AG08396 (cell line): ENCODE data around the gene PLEKHF1.
"Not testable (repeated sequence)": the region's sequence is repeated elsewhere in the genome, so short reads cannot be mapped to it uniquely, and the experiment has no call there.

Experiments used
- DNase-seq: peaks from one replicate; pipeline ENCODE4 v3.0.0; 2012; ENCODE audit warnings: low spot score, mixed read lengths

PLEKHF1 gene, protein sequence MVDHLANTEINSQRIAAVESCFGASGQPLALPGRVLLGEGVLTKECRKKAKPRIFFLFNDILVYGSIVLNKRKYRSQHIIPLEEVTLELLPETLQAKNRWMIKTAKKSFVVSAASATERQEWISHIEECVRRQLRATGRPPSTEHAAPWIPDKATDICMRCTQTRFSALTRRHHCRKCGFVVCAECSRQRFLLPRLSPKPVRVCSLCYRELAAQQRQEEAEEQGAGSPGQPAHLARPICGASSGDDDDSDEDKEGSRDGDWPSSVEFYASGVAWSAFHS

DNA sequence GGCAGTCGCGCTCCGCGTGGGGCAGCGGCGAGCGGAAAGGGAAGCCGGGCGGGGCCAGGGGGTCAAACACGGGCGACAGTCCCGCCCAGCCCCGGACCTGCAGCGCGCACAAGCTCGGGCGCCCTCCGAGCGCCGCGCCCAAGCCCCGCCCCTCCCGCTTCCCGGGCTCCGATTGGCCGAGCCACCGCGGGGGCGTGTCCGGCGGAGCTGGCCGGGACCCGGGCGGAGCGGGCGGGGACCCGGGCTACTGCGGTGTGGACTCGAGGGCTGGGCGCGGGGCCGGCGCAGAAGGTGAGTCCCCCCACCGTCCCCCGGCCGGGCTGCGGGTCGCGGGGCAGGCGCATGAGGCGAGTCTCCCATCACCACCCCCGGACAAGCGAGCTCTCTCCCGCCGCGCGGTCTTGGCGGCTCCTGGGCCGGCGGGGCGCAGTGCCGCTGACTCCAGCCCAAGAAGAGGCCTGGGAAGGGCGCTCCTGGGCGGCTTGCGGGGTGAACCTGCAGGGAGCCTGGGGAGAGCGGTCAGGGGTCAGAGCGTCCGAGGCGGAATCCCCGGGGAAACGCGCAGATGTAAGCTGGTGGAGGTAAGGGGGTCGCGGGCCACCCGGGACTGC is at the start of gene PLEKHF1:
PLEKHF1 (plus strand) TSS at position 247 of the 611 bp plus-strand sequence. CDS start 8,379 bp downstream, outside the sequence.
- peak; percentile 95 for DNase-seq

DNA sequence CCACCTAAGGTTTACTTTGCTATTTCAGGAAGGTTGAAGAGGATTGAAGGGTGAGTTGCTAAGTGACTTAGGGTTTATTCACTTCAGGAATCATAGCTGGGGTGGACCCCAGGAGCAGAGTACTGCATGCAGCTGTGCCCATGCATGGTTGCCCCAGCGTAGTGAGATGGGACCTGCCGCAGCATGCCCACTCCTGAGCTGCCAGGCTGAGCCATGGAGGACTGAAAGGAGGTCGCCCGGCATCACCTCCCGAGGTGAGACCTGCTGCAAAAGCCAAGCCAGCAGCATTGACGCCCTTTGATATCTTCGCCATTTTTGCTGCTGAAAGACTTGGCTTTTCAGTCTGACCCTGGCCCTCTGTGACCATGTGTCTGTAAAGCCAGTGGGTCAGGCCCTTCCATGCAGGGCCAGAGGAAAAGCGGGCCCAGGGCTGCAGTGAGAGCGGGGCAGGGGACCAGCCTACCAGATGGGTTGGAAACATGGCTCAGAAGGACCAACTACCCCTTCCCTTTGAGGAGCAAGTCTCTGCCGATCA is 49.3 kb upstream of the PLEKHF1 start:
- DNase-seq: no peak

DNA sequence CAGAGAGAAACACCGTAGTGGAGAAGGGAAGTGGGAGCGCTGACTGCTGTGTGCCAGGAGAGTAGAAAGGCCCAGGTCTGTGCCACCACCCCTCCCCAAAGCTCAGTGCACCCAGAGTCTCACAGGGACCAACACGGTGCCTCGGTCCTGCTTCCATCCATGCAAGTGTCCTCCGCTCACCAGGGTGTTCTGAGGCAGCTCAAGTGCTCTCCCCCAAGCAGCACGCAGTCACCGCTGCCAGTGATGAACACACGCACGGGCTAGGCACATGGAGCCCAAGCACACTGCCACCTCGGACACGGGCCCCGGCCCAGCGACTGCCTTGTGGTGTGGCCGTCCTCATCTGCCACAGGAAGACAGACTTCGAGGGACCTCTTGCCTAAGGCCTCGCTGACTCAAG is 48.7 kb upstream of the PLEKHF1 start:
- DNase-seq: no peak

DNA sequence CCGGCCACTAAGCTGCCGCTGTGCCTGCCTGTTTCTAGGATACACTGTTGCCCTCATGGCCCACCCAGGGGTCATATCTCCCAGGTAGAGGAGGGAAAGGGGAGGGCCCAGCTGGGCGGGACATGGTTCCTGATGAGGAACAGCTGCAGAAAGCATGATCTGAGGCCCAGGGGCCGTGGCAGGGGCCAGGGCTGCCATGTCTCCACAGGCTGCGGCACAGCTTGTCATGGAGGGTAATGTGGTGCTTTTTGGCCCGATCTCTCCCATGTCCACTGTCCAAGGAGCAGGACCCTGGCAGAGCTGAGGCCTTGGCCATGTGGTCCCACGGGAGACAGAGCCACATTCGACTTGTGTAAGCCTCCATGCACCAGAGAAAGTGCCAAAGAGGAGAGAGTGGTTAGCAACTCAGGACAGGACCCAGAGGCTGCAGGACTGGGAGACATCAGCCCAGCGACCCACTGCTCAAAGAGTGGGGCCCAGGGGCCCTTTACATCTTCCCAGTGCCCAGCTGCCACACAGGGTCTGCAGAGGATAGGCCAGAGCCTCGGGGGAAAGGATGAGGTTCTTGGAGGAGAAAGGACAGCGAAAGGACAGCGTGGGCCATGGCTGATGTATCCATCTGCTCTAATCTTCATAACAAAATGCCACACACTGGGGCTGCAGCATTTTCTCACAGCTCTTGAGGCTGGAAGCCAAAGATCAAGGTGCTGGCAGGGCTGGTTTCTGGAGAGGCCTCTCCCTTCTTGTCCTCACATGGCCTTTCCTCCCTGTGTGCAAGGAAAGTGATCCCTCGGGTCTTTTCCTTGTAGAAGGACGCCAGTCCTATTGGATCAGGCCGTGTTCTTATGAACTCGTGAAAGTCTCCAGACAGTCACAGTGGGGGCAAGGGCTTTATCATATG is 47.6 kb upstream of the PLEKHF1 start:
- no peak for DNase-seq

DNA sequence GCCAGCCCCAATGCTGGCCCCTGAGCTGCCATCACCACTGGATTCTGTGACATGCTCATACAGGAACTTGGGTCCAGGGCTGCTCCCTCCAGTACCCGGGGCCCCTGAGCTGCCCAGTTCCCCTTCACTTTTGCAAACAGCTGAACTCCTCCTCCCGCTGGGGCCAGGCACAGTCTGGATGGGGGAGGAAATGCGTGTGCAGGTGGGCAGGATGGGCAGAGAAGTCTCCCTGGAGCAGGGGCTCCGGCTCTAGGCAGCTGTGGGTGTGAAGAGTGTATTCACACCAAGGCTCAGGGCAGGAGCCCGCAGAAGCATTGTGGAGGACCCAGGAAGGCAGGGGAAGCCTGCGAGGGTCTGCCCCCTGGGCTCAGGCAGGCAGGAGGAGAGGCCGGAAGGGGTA is 46.8 kb upstream of the PLEKHF1 start:
- no peak for DNase-seq

DNA sequence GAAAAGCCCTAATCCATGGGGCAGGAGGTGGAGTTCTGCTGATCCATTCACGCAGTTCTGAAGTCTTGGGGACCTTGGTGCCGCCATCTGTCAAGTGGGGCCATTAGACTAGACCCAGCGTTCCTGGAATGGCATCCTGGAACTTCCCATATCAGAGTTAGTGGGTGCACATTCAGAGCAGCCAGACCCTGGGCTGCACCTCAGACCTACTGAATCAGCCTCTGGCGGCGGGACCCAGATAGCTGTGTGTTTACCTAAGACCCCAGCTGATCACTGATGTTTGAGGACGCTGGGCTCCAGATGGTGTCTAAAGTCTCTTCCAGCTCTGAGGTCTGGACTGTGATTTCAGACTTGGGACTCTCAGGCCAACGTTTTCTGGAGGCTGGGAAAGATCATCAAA is 46.4 kb upstream of the PLEKHF1 start:
- DNase-seq: no peak

DNA sequence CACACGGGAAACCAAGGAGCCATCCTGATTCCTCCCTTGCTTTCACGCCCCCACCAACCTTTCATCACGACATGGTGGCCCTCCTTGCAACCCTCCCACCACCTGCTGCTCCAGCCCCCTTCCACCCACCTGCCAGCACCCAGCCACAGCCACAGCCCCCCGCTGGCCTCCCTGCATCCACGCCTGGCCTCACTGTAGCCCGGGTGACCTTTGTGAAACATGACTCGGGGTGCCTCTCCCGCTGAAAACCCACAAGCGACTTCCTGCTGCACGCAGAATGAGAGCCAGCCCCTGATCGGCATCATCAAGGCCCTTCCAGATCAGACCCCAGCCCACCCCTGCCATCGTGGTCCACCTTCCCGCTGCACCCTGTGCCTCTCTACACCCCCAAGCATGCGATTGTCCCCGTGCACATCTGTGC is 44.3 kb upstream of the PLEKHF1 start:
- no peak for DNase-seq

DNA sequence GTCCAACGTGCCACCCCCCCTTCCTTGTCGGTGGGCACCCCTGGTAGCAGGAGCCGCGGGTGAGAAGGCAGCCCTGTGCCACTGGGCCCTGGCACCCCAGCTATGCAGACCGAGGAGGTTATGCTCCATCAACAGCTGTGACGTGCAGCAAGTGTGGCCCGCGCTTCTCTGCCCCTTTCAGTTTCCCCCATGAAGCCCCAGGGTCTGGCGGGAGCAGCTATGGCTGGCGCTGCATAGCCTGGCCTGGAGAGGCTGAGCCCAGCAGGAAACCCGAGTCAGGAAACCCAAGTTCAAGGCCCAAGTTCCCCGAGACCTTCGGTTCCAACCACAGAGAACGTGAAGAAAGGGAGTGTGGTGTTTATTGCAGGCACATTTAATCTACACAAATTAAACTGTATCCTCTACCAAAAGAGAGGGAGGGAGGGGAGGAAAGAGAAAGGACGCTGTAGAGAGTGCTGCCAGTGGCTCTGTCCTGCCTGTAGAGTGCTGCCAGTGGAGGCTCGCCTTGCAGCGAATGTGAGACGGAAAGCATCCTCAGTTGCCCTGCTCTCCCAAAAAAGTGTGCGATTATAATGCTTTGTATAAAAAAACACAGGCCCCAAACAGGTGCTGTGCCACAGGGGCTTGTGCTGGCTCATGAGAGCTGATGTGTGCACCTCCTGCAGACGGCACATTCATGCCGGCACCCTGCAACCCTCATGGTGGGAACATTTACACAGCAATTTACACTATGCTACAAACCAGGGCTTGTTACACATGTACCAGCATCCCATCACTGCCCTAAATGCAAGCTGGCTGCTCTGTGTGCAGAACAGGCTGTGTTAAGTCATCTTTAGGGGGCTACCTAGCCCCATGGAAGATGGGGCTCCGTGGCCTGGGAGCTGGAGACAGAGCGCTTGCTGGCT is 42.8 kb upstream of the PLEKHF1 start:
- peak; percentile 60 for DNase-seq

DNA sequence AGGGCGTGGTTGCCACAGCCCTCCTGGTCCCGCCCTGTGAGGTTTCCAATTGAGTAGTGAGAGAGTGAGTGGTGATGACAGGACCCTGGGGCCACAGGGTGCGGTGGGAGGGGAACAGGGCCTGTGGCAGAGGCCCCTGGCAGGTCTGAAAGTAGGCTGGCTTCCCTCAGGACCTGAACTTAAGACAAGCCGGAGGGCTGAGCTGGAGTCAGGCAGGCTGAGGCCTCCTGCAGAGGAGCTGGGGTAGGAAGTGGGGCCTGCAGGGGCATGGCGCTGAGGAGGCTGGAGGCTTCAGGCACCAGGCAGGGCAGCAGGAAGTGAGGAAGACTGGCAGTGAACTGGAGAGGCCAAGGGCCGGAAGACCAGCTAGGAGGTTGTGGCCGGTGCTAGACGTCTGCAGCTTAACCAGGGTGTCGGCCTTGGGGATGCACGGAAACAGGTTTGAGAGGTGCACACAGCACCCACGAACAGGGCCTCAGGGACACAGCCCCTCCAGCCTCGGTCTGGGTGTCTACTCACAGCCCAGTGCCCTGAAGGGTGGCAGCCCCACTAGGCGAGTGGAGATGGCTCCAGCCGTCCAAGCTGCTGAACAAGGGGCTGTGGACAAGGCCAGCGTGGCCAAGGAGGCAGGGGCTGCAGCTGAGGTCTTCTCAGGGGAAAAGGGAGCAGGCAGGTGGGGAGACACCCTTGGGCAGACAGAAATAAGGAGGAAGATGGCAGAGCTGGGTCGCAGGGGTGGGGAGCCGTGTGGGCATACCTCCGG is 41.4 kb upstream of the PLEKHF1 start:
- no peak for DNase-seq

DNA sequence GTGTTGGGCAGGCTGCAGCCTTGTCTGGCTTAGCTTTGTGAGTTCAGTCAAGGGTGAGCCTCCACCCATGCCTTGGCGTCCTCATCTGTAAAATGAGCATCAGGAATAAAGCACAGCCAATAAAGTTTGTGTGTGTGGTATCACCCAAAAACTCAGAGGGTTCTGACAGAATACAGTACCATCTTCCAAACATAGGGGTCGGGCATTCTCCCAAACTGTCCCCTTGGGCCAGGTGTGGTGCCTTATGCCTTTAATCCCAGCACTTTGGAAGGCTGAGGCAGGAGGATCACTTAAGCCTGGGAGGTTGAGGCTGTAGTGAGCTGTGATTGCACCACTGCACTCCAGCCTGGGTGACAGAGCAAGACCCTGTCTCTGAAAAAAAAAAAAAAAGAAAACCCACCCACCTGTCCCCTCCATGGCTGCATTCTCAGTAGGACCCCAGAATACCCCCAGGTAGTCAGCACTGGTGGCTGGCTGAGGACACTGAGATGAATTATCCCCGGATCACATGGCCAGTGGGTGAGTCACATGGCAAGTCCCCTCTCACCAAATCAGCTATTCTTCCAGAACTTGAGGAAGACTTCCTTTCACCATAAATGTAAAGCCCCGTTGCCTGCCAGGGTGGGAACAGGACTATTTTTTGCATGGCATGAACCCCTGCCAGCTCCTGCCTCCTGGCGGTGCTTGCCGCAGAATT is 40.6 kb upstream of the PLEKHF1 start:
- DNase-seq: no peak

DNA sequence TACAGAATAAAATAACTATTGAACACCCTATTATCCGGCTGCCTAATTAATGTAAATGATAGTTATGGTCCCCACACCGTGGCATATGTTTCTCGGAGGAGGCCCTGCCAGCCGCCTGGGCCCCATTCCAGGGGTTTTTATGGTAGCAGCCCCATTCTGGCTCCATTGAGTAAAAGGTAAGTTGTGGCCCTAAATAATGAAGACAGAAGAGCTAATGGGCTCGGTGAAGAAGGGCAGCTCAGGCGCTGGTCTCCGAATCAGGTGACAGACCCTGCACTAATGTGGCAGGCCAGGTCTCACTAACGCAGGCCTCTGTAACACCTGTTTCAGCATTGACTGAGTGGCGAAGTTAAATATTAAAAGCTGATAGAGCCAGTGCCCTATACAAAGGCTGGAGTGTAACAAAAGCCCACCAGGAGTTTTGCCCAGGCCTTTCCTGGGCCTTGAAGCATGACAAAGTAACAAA is 40.0 kb upstream of the PLEKHF1 start:
- no peak for DNase-seq

DNA sequence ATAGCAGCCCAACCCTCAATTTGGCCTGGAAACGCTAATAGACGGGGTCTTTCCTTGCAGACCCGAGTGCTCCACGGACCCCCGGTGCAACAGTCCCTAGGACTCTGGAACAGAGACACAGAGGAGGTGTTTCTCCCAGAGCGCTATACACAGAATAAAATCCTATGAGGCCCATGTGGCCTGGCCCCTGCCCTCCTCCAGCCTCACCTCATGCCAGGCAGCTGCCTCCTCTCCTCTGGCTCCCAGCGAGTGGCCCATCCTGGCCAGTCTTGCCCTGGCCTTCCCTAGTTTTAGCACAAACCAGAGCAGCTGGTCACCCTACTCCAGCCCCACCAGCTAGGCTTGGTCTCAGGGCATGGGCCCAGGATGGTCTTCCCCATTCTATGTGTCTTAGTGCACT is 38.9 kb upstream of the PLEKHF1 start:
- no peak for DNase-seq

DNA sequence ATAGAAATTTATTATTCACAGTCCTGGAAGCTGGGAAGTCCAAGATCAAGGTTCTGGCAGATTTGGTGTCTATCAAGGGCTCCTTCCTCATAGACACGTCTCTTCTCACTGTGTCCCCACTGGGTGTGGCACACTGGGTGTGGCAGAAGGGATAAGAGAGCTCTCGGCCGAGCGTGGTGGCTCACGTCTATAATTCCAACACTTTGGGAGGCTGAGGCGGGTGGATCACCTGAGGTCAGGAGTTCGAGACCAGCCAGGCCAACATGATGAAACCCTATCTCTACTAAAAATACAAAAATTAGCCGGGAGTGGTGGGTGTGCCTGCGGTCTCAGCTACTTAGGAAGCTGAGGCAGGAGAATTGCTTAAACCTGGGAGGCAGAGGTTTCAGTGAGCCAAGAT is 38.4 kb upstream of the PLEKHF1 start:
- not testable (repeated sequence) for DNase-seq

DNA sequence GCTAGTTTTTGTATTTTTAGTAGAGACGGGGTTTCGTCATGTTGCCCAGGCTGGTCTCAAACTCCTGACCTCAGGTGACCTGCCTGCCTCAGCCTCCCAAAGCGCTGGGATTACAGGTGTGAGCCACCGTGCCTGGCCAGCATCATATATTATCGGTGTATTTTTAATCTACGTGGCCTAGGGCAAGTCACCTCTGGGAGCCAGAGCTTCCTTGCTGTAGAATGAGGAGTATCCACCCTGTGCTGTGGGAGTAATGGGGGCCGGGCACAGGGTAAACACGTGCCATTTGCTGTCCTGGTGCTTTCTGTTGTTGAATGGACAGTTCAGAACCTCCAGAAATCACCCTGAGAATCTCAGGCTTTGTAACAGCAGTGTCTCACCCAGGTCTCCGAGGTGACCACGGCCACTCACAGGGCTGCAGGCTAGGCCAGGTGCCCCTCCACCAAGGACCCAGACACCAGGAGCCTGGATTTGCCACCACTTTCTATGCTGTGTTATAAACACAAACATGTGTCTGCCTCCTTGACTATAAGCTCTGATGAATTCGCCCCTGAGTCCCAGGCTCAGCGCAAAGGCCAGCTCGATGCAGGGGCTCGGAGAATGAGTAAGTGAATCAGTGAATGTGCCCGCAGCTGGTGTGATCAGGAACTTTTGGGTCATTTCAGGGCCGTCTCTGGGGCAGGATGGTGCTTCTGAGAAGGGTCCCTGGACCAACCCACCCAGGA is 36.4 kb upstream of the PLEKHF1 start:
- DNase-seq: no peak

DNA sequence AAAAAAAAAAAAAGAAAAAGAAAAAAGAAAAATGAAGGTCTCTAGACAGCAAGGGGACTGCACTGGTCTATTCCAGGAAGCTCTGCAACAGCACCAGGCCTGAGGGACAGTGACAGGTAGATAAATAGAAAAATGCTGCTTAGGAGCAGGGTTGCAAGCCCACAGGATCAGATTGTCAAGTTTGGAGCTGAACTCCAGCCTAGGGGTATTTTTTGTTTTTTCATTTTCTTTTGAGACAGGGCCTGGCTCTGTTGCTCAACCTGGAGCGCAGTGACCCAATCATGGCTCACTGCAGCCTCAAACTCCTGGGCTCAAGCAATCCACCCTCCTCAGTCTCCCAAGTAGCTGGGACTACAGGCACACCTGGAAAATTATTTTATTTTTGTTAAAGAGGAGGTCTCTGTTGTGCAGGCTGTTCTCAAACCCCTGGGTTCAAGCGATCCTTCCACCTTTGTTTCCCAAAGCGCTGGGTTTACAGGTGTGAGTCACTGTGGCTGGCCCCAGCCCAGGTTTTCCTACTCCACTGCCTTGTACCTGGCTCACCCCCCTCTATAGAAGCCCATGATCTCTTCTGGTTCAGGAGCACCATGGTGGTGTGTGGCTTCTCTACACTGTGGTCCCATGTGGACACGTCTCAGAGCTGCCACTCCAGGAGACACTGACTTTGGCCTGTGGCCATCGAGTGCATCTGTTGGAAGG is 35.3 kb upstream of the PLEKHF1 start:
- DNase-seq: no peak

DNA sequence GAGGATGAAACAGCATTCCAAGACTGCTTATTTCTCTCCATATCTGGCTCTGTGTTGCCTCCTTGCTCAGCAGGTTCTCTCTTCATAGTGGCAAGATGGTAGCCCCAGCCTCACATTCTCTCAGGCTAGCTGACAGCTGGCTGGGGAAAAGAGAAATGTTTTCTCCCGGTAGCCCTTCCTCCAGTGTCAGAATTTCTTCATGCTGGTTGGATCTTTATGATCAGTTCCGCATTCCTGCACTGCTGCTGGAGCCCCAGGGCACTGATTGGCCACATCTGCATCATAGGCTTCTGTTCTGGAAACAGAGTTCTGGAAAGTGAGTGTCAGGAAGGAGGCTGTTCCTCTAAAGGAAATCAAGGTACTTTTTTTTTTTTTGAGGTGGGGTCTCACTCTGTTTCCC is 34.6 kb upstream of the PLEKHF1 start:
- peak; percentile 45 for DNase-seq

DNA sequence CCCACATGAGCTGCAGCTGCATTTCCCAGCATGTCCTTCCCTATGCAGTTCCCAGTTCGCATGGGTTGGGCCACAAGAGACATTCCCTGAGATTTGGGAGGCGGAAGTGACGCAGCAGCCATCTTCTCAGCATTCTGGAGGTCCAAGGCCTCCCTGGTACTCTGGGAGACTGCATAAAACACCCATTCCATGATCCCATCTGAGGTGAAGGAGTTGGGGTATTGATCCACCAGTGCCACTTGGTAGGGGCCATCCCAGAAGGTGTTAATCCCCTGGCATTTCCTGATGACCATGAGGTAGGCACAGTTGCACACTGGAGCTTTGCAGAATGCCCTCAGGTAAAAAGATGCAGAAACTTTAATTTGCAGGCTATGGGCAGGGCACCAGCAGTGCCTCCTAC is 33.8 kb upstream of the PLEKHF1 start:
- no peak for DNase-seq

DNA sequence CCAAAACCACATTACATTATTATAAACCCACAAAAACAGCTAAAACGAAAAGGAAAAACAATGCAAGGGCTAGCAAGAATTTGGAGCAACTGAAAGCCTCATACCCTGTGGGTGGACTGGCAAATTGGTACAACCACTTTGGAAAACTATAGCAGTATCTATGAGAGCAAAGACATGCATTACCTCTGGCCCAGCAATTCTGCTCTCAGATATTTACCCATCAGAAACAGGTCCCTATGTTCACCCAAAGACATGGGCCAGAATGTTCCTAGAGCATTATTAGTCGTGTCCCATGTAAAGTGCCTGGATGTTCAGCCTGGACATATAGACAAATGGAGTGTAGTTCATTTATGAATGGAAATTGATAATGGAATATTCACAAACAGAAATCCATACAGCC is 31.3 kb upstream of the PLEKHF1 start:
- DNase-seq: no peak
